Panc1 (cell line): Measurements from ENCODE around the gene THAP11. TPM values are rescaled to one million over a fixed set of nuclear protein-coding genes. Genes with fewer than 3 reads are reported as not detected.

Experiments
- ATAC-seq: fragments of 200-7000 bp; cut with Tn5 transposase; 2 replicates; pipeline ENCODE4 v1.9.1; 2020; ENCODE audit warnings: mild to moderate bottlenecking, moderate library complexity
- BruUV-seq: library from RNA; stranded (reverse); fragments of 400-500 nt; replicated peaks from 2 replicates; lab custom pipeline; 2021; lab: Mats Ljungman, UMichigan
- CTCF ChIA-PET: fragments of 300-600 bp; sonication (Branson Sonifier 250); formaldehyde crosslinking; loops from one replicate; lab custom pipeline; 2022; ENCODE audit warnings: antibody characterized with exemption; lab: Charles Lee
- POLR2A ChIA-PET: fragments of 300-600 bp; sonication (Branson Sonifier 250); formaldehyde crosslinking; loops from one replicate; lab custom pipeline; 2022; ENCODE audit warnings: antibody characterized with exemption; lab: Charles Lee
- DNase-seq: peaks from one replicate; pipeline ENCODE4 v3.0.0-alpha.2; 2010; ENCODE audit warnings: low read depth, low spot score
- H3K27ac ChIP-seq: 2 replicates; pipeline ENCODE4 v1.5.1; 2011; ENCODE audit warnings: mild to moderate bottlenecking, low read length, inconsistent platforms
- H3K27me3 ChIP-seq: fragments of 200-500 bp; sonication (Bioruptor generic); 2 replicates; pipeline ENCODE4 v1.6.0; 2014; ENCODE audit warnings: low read length, inconsistent platforms; ENCODE audit not compliant: control insufficient read depth, insufficient read depth
- H3K36me3 ChIP-seq: fragments of 200-500 bp; sonication (Bioruptor generic); 2 replicates; pipeline ENCODE4 v1.5.1; 2014; ENCODE audit warnings: inconsistent platforms, mild to moderate bottlenecking, low read length, moderate library complexity; ENCODE audit not compliant: control insufficient read depth, insufficient read depth
- H3K4me1 ChIP-seq: 2 replicates; pipeline ENCODE4 v1.5.1; 2011; ENCODE audit warnings: inconsistent platforms, mild to moderate bottlenecking, low read length, moderate library complexity; ENCODE audit not compliant: control insufficient read depth, insufficient read depth
- H3K4me3 ChIP-seq, 2 experiments: 2 replicates each; pipeline ENCODE4 v1.5.1; 2011 to 2012; ENCODE audit warnings: low read depth in 2 of 2, low read length in 2 of 2, mild to moderate bottlenecking in 2 of 2, inconsistent platforms in 1 of 2, moderate library complexity in 1 of 2
- H3K9me3 ChIP-seq: fragments of 200-500 bp; sonication (Bioruptor generic); 2 replicates; pipeline ENCODE4 v1.5.1; 2014; ENCODE audit warnings: low read depth, mild to moderate bottlenecking, inconsistent platforms, low read length, moderate library complexity; ENCODE audit not compliant: control insufficient read depth, insufficient read depth
- CTCF ChIP-seq: fragments of 450-650 bp; IDR thresholded peaks from 2 replicates; pipeline ENCODE4 v1.5.1; 2017; ENCODE audit warnings: mild to moderate bottlenecking
- POLR2AphosphoS5 ChIP-seq: IDR thresholded peaks from 2 replicates; pipeline ENCODE4 v1.6.1; 2012; ENCODE audit warnings: mild to moderate bottlenecking, low read depth, low read length, moderate library complexity
- REST ChIP-seq, 2 experiments: IDR thresholded peaks; 2 replicates each; pipeline ENCODE4 v1.6.1; 2011 to 2012; ENCODE audit warnings: low read depth in 2 of 2, control low read depth in 1 of 2, low read length in 1 of 2, mild to moderate bottlenecking in 1 of 2, moderate library complexity in 1 of 2; ENCODE audit not compliant: insufficient read depth in 1 of 2
- SIN3A ChIP-seq: IDR thresholded peaks from 2 replicates; pipeline ENCODE4 v1.6.1; 2012; ENCODE audit warnings: low read depth, mild to moderate bottlenecking, low read length, moderate library complexity, borderline replicate concordance; ENCODE audit not compliant: insufficient read depth
- TCF7L2 ChIP-seq: IDR thresholded peaks from 2 replicates; pipeline ENCODE4 v1.6.1; 2011; ENCODE audit warnings: mild to moderate bottlenecking, low read depth, low read length, inconsistent platforms
- in situ Hi-C: cut with HindIII; loops from 2 replicates; pipeline ENCODE4 v1.10.0; 2016; ENCODE audit warnings: low sequenced_read_pairs, low pct_unique_long_range_greater_than_20kb
- intact Hi-C: fragments of 100-400 bp; cut with micrococcal nuclease; formaldehyde crosslinking; loops from one replicate; pipeline ENCODE4 v1.10.0; 2022; ENCODE audit not compliant: unreplicated experiment
- total RNA-seq: library from RNA; stranded (reverse); gene quantifications from one replicate; pipeline ENCODE4 v1.2.1, GENCODE V29; 2021; ENCODE audit not compliant: unreplicated experiment

THAP11 gene
- total RNA-seq, 1 experiment from 2014 or later, result 27.3 TPM

- intact Hi-C loops (no loop called here), in situ Hi-C loops (no loop called here)
- ChIA-PET POLR2A (no interaction called here), CTCF (interaction anchor here (1.0 kb wide), 1 partner anchor 10 kb away, joined by 9 read pairs; no protein-coding TSS in a partner anchor)
- H3K9me3 ChIP-seq, result no peaks in the 10 kb centered on the region
- no peak for TF ChIP-seq REST (IDR thresholded peaks at IDR 0.05; ENCODE audit: insufficient read depth in 1 of 2, low read depth in 2 of 2, low read length in 1 of 2)
- no peak for TF ChIP-seq CTCF
- no peak for TF ChIP-seq TCF7L2
- no peak for TF ChIP-seq SIN3A
- TF ChIP-seq POLR2AphosphoS5, result no peak
- no TSS peak for BruUV-seq
- peak overlapping the region; percentile 90 for H3K27ac ChIP-seq
- no peak for DNase-seq
- H3K4me1 ChIP-seq, result peaks cover 17% of the 10 kb centered on the region
- no peaks in the 10 kb centered on the region for H3K27me3 ChIP-seq
- ATAC-seq, result peak; percentile 6; the same call in 1 of the 2 replicates
- no peaks in the 10 kb centered on the region; the same call in none of the 2 replicates for H3K36me3 ChIP-seq
- peak overlapping the region; percentile 85 to 87; a peak in 2 of 4 replicates for H3K4me3 ChIP-seq
These were observed 30.1 kb downstream of the THAP11 start for GRCh38 chr16:67872131-67872630.

- peak within 1 kb of the TSS; percentile 90 for H3K27ac ChIP-seq
- TF ChIP-seq TCF7L2, result no peak
- TF ChIP-seq REST (IDR thresholded peaks at IDR 0.05; ENCODE audit: insufficient read depth in 1 of 2, low read depth in 2 of 2, low read length in 1 of 2), result 0 out of 4 replicates have a peak, but pooled peaks of 1 of the 2 experiments have one; percentile 47
- no peak for TF ChIP-seq CTCF
- TF ChIP-seq POLR2AphosphoS5, result peak; percentile 88
- peak; percentile 93; the same call in 1 of the 2 replicates for TF ChIP-seq SIN3A
- no peaks in the 10 kb centered on the region for H3K9me3 ChIP-seq
- intact Hi-C loops (no loop called here), in situ Hi-C loops (no loop called here)
- H3K36me3 ChIP-seq, result no peaks in the 10 kb centered on the region; the same call in none of the 2 replicates
- no peaks in the 10 kb centered on the region for H3K27me3 ChIP-seq
- peaks cover 17% of the 10 kb centered on the region for H3K4me1 ChIP-seq
- POLR2A ChIA-PET, result no interaction called here
- DNase-seq (no peak), ATAC-seq (peak; percentile 90)
- H3K4me3 ChIP-seq, result peak within 1 kb of the TSS; percentile 85 to 87
- CTCF ChIA-PET, result no interaction called here
- BruUV-seq, result no TSS peak
These were observed 30.7 kb downstream of the THAP11 start, which contains the start of gene EDC4 for GRCh38 chr16:67872631-67873434. Gene EDC4, plus strand, starts transcription at chr16:67873052. Its CDS starts 210 bp downstream, at chr16:67873262.
